ENCODE measurements around the gene CLDN2.

GRCh38 chrX:106951230-106951629, 31.0 kb downstream of the CLDN2 start:
- no peak for TF ChIP-seq CTCF (IDR thresholded peaks at IDR 0.05)
- TF ChIP-seq POLR2A (IDR thresholded peaks at IDR 0.05) = no peak
